Gastrocnemius medialis (tissue), 4 donors: Measurements from ENCODE around the gene HSPA13.

Experiments
- POLR2A ChIP-seq, 2 donors: fragments of 450-650 bp; IDR thresholded peaks; one replicate each; pipeline ENCODE4 v1.6.1; 2017; ENCODE audit warnings: antibody characterized with exemption in 2 of 2, mild to moderate bottlenecking in 2 of 2, moderate library complexity in 2 of 2
- TF ChIP-seq, protein P1 (sequence below), 5 experiments: fragments of 450-650 bp in 3 of 5; fragments of 200-600 bp in 2 of 5; sonication (generic) in 2 of 5; IDR thresholded peaks in 4 of 5; conservative IDR thresholded peaks in 1 of 5; 1 replicate in 4 of 5; 2 replicates in 1 of 5; pipeline ENCODE4 v1.5.1; 2016 to 2019; ENCODE audit warnings: antibody characterized with exemption in 5 of 5, mild to moderate bottlenecking in 3 of 5, moderate library complexity in 3 of 5

DNA sequence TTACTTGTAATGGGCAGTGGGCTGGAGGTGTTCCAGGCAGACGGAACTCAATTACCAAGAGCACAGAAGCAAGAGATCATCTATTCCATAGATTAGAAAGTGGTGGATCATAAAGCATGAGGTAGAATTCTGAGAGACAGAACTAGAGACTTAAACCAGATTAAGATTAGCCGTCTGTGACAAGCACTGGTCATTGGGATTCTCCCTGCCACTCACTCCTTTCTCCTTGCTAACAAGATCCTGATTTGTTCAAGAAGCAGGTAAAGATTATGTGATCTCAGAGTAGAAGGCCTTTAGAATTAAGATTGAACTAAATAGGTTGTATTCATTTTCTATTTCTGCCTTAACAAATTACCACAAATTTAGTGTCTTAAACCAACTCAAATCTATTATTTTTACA is 1.5 kb upstream of the HSPA13 start:
- TF ChIP-seq, protein P1, sequence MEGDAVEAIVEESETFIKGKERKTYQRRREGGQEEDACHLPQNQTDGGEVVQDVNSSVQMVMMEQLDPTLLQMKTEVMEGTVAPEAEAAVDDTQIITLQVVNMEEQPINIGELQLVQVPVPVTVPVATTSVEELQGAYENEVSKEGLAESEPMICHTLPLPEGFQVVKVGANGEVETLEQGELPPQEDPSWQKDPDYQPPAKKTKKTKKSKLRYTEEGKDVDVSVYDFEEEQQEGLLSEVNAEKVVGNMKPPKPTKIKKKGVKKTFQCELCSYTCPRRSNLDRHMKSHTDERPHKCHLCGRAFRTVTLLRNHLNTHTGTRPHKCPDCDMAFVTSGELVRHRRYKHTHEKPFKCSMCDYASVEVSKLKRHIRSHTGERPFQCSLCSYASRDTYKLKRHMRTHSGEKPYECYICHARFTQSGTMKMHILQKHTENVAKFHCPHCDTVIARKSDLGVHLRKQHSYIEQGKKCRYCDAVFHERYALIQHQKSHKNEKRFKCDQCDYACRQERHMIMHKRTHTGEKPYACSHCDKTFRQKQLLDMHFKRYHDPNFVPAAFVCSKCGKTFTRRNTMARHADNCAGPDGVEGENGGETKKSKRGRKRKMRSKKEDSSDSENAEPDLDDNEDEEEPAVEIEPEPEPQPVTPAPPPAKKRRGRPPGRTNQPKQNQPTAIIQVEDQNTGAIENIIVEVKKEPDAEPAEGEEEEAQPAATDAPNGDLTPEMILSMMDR (IDR thresholded peaks at IDR 0.05 in 4 of 5, conservative IDR thresholded peaks at IDR 0.05 in 1 of 5) = no peak
- TF ChIP-seq POLR2A (IDR thresholded peaks at IDR 0.05) = no peak
